ENCODE measurements around the gene PREP. TPM values are rescaled to one million over a fixed set of nuclear protein-coding genes. Genes with fewer than 3 reads are reported as not detected.

The PREP gene
- total and polyA plus RNA-seq, 12 donors: 12.3 to 37.4 (median 26.8) TPM

- Histone ChIP-seq H3K36me3 (no peaks in the 10 kb centered on the region), H3K27ac (peak overlapping the region in 9 of 10 donors; percentile 21 to 83 (median 58)), H3K27me3 (no peaks in the 10 kb centered on the region), H3K4me1 (peaks cover 0 to 23% (median 0%) of the 10 kb centered on the region in 9 donors), H3K4me3 (no peak overlapping the region), H3K9me3 (no peaks in the 10 kb centered on the region)
- ATAC-seq (peak; percentile 61 to 91 (median 84)), DNase-seq (peak in 1 of 2 donors; percentile 38)
- intact Hi-C loops (cut with DNase I): loop anchor here in 2 of 10 donors (5.0 to 10.0 kb wide), 2 partner anchors 75 to 78 kb away; partner anchors contain the start of gene POPDC3 (in 2 of the 2)
- TF ChIP-seq CTCF (IDR thresholded peaks at IDR 0.05): no peak
- 33 to 48% methylated on average over 13 of the region's 13 CpGs for WGBS, 2 donors
Observed at GRCh38 chr6:105259913-105260889, 142.7 kb downstream of the PREP start.

GRCh38 chr6:105258816-105259215 is 144.1 kb downstream of the PREP start:
- no peaks in the 10 kb centered on the region for H3K9me3 ChIP-seq
- H3K27ac ChIP-seq: peak overlapping the region in 3 of 10 donors; percentile 71 to 83 (median 82)
- no peak overlapping the region for H3K4me3 ChIP-seq
- DNase-seq (no peak), ATAC-seq (no peak)
- H3K36me3 ChIP-seq: no peaks in the 10 kb centered on the region
- TF ChIP-seq CTCF (IDR thresholded peaks at IDR 0.05): no peak
- H3K27me3 ChIP-seq: no peaks in the 10 kb centered on the region
- H3K4me1 ChIP-seq: peaks cover 0 to 23% (median 0%) of the 10 kb centered on the region in 9 donors
- 28 to 31% methylated on average over 5 of the region's 5 CpGs for WGBS, 2 donors
- intact Hi-C loops (cut with DNase I): no loop called here

GRCh38 chr6:105257340-105257739 is 145.5 kb downstream of the PREP start:
- Histone ChIP-seq H3K4me3 (no peak overlapping the region), H3K9me3 (no peaks in the 10 kb centered on the region), H3K4me1 (peaks cover 0 to 23% (median 0%) of the 10 kb centered on the region in 9 donors), H3K27me3 (no peaks in the 10 kb centered on the region), H3K27ac (no peak overlapping the region), H3K36me3 (no peaks in the 10 kb centered on the region)
- intact Hi-C loops (cut with DNase I): no loop called here
- no peak for ATAC-seq
- TF ChIP-seq CTCF (IDR thresholded peaks at IDR 0.05): no peak
- DNase-seq: no peak

GRCh38 chr6:105256619-105257018 is 146.3 kb downstream of the PREP start:
- H3K9me3 ChIP-seq: no peaks in the 10 kb centered on the region
- H3K27ac ChIP-seq: peak overlapping the region in 1 of 10 donors; percentile 15
- H3K4me1 ChIP-seq: peaks cover 0 to 23% (median 0%) of the 10 kb centered on the region in 9 donors
- no peaks in the 10 kb centered on the region for H3K36me3 ChIP-seq
- no peak for TF ChIP-seq CTCF (IDR thresholded peaks at IDR 0.05)
- no peaks in the 10 kb centered on the region for H3K27me3 ChIP-seq
- intact Hi-C loops (cut with DNase I): no loop called here
- H3K4me3 ChIP-seq: no peak overlapping the region
- ATAC-seq (no peak), DNase-seq (no peak)

Data from heart right ventricle (tissue), 16 donors.